HG02678 (cell line): ENCODE data around the gene USP46.

Source experiments
- ATAC-seq: cut with Tn5 transposase; IDR thresholded peaks from one replicate; pipeline ENCODE4 v1.9.1; 2021; ENCODE audit warnings: mild to moderate bottlenecking, moderate library complexity; ENCODE audit not compliant: unreplicated experiment

USP46 gene

GRCh38 chr4:52576961-52577623 lies 82.0 kb downstream of the USP46 start:
- no peak for ATAC-seq

GRCh38 chr4:52576326-52576725 lies 82.8 kb downstream of the USP46 start:
- ATAC-seq, result no peak

GRCh38 chr4:52575406-52575805 lies 83.7 kb downstream of the USP46 start:
- ATAC-seq, result no peak

- ATAC-seq, result no peak
Observed at GRCh38 chr4:52574036-52574435, 85.1 kb downstream of the USP46 start.

- ATAC-seq, result no peak
Observed at GRCh38 chr4:52573551-52573950, 85.5 kb downstream of the USP46 start.

- ATAC-seq, result no peak
Observed at GRCh38 chr4:52572936-52573485, 86.1 kb downstream of the USP46 start.

- no peak for ATAC-seq
Observed at GRCh38 chr4:52568351-52568750, 90.8 kb downstream of the USP46 start.

- no peak for ATAC-seq
Observed at GRCh38 chr4:52566136-52567031, 92.7 kb downstream of the USP46 start.

GRCh38 chr4:52560844-52561280 lies 98.2 kb downstream of the USP46 start:
- no peak for ATAC-seq

- no peak for ATAC-seq
Observed at GRCh38 chr4:52555356-52555716, 103.8 kb downstream of the USP46 start.

GRCh38 chr4:52554612-52555355 lies 104.3 kb downstream of the USP46 start:
- no peak for ATAC-seq

- ATAC-seq, result no peak
Observed at GRCh38 chr4:52552778-52553177, 106.3 kb downstream of the USP46 start.

- ATAC-seq, result no peak
Observed at GRCh38 chr4:52551487-52551886, 107.6 kb downstream of the USP46 start.

- ATAC-seq, result no peak
Observed at GRCh38 chr4:52550186-52550585, 108.9 kb downstream of the USP46 start.

- ATAC-seq, result no peak
Observed at GRCh38 chr4:52548818-52549570, 110.1 kb downstream of the USP46 start.

- no peak for ATAC-seq
Observed at GRCh38 chr4:52546449-52546848, 112.7 kb downstream of the USP46 start.

GRCh38 chr4:52545099-52546069 lies 113.7 kb downstream of the USP46 start:
- peak; percentile 79 for ATAC-seq
